Forelimb muscle (tissue), 1 donor: ENCODE measurements around the gene RAB17. TPM values are rescaled to one million over a fixed set of nuclear protein-coding genes. Genes with fewer than 3 reads are reported as not detected.
"Not testable (repeated sequence)": the region's sequence is repeated elsewhere in the genome, so short reads cannot be mapped to it uniquely, and the experiment has no call there.

Experiments
- DNase-seq: peaks from one replicate; pipeline ENCODE4 v3.0.0-alpha.2; 2013; ENCODE audit warnings: low read depth
- polyA plus RNA-seq: library from polyadenylated mRNA; unstranded; fragments of 120-200 nt; gene quantifications from one replicate; pipeline ENCODE4 v1.2.1, GENCODE V29; 2013; ENCODE audit not compliant: insufficient read length

RAB17 gene
- polyA plus RNA-seq, 1 donor = 4.1 TPM

DNA sequence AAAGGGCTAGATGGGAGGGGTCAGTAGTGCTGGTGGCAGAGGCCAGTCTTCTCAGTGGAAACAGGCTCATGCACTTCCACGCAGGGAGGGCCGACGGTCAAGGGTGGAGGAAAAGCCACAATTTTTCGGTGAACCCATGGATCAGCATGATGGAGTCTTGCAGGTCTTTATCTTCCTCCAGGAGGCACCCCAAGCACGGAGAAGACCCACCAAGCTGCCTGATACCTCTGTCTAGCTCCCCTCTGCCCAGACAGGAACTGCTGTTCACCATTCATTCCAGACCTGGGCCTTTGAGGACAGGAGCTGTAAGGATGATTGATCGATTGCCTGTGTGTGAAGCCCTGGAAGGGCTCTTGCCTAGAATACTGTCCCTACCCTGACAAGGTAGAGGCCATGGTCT lies 34.0 kb upstream of the RAB17 start:
- no peak for DNase-seq

DNA sequence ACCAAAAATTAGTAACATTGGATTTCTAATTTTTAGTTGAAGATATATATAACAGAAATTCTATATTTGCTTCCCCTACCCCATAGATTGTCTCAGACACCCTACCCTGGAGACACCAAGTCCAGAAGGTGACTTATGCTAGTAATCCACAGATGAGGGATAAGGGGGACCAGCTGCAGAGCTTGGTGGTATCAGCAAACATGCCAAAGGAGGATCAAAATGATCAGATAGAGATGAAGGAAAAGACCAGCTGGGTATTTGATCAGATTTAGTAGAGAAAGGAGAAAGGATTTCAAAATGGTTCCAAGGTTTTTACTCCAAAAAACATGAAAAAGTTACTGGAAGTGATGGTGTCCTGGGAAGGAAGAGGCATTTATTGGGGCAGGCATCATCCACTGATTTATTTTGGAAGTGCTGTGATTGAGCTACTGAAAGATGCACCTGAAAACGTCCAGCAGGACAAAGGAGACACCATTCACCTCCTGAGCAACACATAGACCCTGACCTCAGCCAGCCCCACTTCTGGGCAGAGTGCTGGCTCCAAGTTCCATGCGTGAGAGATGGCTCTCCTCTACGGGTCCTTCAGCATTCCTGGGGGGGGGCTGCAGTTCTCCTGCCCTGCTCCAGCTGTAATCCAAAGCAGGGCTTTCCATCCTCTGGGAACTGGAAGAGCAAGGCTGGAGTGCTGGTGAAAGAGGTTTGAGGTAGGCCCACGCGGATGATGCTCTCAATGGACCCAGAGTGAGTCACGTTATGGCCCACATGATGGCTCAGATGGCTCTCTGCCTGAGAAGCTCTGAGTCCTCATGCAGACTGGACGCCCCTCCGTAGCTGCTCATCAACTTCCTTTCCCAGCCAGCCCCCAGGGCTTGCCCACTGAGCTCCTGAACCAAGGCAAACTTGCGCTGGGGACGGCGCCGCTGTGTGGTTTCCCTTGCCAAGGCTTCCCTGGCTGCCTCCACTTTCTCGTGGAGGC lies 33.2 kb upstream of the RAB17 start:
- DNase-seq = no peak

GRCh38 chr2:237618449-237618848 lies 27.9 kb upstream of the RAB17 start:
- DNase-seq = no peak

DNA sequence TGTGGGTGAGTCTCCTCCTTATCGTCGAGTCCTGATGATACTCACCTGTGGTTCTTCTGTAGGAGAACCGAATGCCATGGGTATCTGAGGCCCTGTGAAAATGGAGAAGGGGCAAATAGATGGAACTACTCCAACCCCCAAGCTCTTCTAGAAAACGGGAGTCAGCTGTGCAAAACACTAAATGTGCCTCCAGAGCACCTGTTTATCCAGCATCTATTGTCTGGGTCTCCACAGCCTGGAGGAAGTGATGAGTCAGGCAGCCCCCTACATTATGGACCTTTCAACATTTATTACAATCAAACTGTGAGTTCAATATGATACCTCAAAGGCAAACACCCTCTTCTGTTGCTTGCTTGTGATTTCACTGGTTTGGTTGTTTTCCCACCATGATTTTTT lies 27.1 kb upstream of the RAB17 start:
- DNase-seq = no peak

DNA sequence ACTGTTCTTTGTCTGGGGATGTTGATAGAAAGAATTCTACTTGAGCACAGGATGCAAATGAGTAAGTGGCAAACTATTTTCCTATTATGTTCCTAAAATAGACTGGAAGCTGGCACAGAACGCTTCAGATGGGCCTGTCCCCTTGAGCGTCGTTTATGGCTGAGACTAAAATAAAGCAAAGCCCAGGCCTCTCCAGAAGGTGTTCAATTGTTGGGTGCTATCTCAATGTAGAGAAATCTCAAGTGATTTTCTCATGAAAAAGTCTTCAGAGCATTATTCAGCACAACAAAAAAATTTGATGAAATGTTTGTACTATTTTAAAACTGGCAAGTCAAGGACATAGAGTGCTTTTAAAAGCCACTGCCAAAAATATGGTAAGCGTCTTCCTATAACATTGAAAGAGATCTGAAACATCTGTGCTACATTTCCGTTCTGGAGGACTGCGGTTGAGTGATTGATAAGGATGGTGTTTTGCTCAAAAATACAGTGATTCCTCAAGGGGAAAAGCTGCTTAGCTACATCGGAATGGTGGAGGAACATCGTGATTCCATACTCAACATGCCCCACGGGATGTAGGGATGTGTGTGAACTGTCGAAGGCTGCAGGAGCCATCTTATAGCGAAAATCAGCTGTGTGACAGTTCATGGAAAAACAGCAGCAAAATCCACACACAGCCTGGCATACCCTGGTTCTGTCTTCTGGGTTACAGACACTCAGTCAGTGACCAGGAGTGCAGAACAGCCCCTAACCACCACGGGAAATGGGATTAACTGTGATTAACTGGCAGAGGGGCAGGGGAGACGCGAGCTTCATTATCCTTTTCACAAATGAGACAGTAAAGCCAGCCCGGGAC lies 26.4 kb upstream of the RAB17 start:
- DNase-seq = peak; percentile 78

- DNase-seq = no peak
Observed at GRCh38 chr2:237616373-237616733, 25.8 kb upstream of the RAB17 start.

- no peak for DNase-seq
Observed at GRCh38 chr2:237615631-237616249, 25.2 kb upstream of the RAB17 start.

GRCh38 chr2:237614151-237614720 lies 23.7 kb upstream of the RAB17 start:
- no peak for DNase-seq

- no peak for DNase-seq
Observed at GRCh38 chr2:237613679-237614078, 23.1 kb upstream of the RAB17 start.

- no peak for DNase-seq
Observed at GRCh38 chr2:237612527-237613357, 22.2 kb upstream of the RAB17 start.

DNA sequence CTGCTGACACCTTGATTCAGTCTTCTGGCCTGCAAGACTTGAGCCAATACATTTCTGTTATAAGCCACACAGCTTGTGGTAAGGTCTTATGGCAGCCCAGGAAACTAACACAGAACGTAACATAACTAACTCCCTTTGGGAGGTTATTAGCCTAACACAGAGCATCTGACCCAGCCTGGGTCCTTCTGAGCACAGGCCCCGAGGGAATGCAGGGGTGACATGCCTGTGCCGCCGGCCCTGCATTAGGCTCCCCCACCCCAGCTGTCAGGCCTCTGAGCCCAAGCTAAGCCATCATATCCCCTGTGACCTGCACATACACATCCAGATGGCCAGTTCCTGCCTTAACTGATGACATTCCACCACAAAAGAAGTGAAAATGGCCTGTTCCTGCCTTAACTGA lies 16.0 kb upstream of the RAB17 start:
- DNase-seq = not testable (repeated sequence)

DNA sequence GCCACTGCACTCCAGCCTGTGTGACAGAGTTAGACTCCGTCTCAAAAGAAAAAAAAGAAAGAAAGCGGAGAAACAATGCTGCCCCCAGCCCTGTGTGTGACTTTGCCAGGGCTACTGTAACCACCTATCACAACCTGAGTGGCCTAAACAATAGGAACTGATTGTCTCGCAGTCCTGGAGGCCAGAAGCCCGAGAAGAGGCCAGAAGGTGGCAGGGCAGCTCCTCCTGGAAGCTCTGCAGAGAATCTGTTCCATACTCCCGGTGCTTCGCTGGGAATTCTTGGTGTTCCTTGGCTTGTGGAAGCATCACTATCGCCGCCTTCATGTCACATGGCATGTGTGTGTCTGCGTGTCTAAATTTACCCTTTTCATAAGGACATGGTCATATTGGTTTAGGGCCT lies 14.4 kb upstream of the RAB17 start:
- DNase-seq = no peak

- DNase-seq = no peak
Observed at GRCh38 chr2:237604391-237604790, 13.9 kb upstream of the RAB17 start.

DNA sequence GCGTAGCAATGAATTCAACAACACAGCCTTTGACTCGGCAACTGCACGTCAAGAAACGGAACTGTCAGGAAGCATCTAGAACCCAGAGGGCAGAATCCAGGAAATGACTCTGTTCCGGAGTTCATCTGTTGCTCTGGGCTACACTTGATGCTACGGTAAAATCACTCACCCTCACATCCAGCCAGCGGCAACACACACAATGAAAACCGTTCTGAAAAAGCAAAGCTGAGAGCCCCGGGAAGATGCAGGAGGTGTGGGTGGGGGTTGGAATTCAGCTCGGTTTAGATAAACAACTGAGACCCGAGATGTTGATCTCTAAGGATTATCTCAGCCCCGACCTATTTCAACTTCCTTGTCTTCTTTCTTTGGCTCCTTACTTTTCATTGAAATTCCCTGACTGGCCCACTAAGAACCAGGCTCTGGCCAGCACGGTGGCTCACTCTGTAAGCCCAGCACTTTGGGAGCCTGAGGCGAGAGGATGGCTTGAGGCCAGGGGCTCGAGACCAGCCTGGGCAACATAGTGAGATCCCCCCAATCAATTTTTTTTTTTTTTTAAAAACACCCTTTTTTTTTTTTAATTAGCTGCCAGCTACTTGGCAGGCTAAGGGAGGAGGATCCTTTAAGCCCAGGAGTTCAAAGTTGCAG lies 13.3 kb upstream of the RAB17 start:
- peak; percentile 60 for DNase-seq

DNA sequence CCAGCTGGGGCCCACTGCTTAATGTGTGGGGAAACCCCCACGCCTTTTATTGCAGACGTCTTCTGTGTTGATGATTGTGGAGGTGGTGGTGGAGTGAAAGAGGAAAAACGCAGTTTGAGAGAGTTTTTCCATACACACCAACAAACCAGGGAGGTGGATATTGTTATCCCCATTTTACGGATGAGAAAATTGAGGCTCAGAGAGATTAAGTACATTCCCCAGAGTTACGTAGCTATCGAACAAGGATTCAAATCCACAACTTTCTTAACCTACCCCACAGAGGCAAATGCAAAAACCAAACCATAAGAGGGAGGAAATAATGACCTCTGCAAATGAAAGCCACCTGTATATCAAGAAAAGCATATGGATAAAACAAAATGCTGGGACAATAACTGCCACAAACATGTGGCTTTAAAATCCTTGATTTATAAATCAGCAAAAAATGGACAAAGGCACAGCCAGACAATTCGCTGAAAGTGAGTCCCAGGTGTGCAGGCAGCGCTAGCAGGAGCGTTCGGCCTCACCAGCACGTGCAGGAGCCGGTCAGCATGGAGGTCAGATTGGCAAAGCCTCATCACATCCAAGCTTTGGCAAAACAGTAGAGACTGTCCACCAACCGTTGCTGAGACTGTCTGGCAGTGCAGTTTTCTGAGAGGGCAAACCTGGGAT lies 12.6 kb upstream of the RAB17 start:
- DNase-seq = no peak

DNA sequence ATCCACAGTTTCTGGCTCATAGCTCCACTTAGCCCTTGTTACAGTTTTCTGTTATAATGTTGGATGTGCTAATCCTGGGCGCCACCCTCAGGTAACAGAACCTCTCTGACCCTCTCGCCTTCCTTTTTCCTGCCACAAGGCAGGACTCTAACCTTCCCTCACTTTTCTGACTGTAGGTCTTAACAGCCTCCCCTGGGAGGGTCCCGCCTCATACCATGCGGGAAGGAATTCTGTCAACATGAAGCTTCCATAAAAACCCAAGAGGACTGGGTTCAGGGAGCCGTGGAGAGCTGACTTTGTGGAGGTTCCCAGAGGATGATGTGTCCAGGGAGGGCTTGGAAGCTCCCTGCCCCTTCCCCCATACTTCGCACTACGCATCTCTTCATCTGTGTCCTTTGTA lies 11.9 kb upstream of the RAB17 start:
- DNase-seq = no peak

DNA sequence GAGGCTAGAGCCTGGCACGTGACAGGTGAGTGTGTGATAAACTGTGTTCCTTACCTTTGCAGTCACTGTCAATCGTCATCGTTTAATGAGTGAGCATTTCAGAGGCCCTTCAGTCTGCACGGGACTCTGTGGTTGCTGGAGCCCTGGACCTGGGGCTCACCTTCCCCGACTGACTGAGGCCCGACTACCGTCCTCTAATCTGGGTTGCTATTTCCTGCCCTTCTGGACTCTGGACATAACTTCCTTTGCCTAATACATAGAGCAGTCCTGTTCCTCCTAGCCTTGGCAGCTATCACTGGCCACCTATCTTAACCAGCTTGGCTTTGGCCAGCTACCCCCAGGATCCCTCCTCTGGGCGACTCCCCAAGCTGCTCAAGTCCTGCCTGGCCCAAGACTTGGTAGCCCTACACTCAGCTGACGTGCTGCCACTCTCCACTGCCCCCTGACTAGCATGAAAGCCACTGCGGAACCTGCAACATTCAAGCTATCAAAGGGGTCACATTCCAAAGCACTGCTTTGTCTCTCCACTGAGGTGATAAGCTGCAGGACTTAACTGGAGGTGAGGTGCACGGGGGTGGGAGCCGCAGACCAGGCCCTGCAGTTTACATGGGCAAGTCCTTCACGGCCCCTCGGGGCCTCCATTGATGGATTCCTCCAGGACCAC lies 11.1 kb upstream of the RAB17 start:
- no peak for DNase-seq

DNA sequence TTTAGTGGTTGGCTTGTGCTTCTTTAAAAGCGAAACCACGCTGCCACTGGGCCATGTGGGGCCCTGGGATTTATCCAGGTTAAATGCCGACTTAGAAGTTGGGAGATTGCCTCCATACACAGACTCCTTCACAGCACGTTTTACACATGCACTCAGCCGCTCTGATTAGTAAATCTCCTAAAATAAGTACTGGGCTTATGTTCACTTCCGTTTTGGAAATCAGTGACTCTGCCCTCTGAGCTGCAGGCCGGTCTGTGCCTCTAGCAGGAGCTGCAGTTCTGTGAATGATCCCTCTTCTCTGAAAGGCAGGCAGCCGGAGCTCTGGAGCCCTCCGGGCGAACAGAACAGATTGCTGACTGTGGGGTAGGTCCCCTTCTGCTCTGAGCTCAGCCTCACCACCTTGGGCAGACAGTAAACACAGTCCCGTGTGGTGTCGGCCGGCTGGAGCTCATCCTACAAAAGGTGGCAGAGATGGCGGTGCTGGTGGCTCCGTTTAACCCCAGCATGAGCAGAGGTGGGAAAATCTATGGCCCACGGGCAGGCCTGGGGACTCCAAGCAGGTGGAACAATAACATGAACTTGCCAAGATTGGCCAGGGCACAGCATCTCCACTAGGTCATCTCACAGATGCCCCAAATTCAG lies 9.8 kb upstream of the RAB17 start:
- DNase-seq = peak; percentile 55
